Ascending aorta (tissue), 2 donors: ENCODE data around the gene TMEM164. TPM values are rescaled to one million over a fixed set of nuclear protein-coding genes. Genes with fewer than 3 reads are reported as not detected.
A peak's percentile ranks its signal among the peaks of the same experiment; 100 is the strongest.

Experiments
- DNase-seq, 2 donors: peaks; one replicate each; pipeline ENCODE4 v3.0.0-alpha.2; 2019; ENCODE audit warnings: low spot score in 2 of 2
- H3K27ac ChIP-seq, 2 donors: fragments of 200-600 bp; sonication (generic); one replicate each; pipeline ENCODE4 v1.5.1; 2016 to 2017; ENCODE audit warnings: mild to moderate bottlenecking in 1 of 2
- H3K27me3 ChIP-seq: fragments of 200-600 bp; sonication (generic); one replicate; pipeline ENCODE4 v1.5.1; 2017
- H3K36me3 ChIP-seq, 2 donors: fragments of 200-600 bp; sonication (generic); one replicate each; pipeline ENCODE4 v1.5.1; 2016
- H3K4me1 ChIP-seq, 2 donors: fragments of 200-600 bp; sonication (generic); one replicate each; pipeline ENCODE4 v1.5.1; 2016 to 2017; ENCODE audit warnings: mild to moderate bottlenecking in 1 of 2
- H3K4me3 ChIP-seq, 2 donors: fragments of 200-600 bp; sonication (generic); one replicate each; pipeline ENCODE4 v1.5.1; 2016 to 2017; ENCODE audit warnings: mild to moderate bottlenecking in 1 of 2
- H3K9me3 ChIP-seq, 2 donors: fragments of 200-600 bp; sonication (generic); one replicate each; pipeline ENCODE4 v1.5.1; 2016
- CTCF ChIP-seq, 3 experiments: fragments of 200-600 bp in 2 of 3; fragments of 450-650 bp in 1 of 3; sonication (generic) in 2 of 3; IDR thresholded peaks; one replicate each; pipeline ENCODE4 v1.5.1; 2016 to 2019; ENCODE audit warnings: antibody characterized with exemption in 3 of 3, mild to moderate bottlenecking in 1 of 3, moderate library complexity in 1 of 3
- intact Hi-C: fragments of 100-400 bp; cut with DNase I; formaldehyde crosslinking; loops from one replicate; pipeline ENCODE4 v1.15.1; 2023
- total RNA-seq: library from RNA; depleted of rRNA; stranded (reverse); fragments of >200 nt; gene quantifications from one replicate; pipeline ENCODE4 v1.1.0, GENCODE V29; 2016

The TMEM164 gene
- total RNA-seq, 1 donor from 2014 or later, result 15.0 TPM

DNA sequence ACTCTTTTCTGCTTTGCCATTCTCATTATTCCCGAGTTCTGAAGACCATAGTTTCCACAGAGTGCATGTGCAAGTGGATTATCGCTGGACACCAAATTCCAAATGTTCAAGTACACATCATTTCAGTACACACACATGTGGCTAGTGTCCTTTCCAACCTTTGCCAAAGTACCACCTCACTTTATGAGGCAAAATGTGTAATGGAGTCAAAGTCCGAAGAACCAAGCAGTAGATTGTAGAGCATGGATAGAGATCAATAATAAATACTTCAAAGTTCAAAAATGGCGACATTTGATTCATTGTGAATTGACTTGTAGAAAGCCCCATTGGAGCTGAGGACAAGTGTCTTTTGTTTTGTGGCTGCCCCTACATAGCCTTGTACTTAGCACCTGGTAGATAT, 115.6 kb downstream of the TMEM164 start:
- Histone ChIP-seq H3K36me3 (no peaks in the 10 kb centered on the region), H3K4me1 (no peaks in the 10 kb centered on the region), H3K9me3 (no peaks in the 10 kb centered on the region), H3K27ac (no peak overlapping the region), H3K27me3 (no peaks in the 10 kb centered on the region), H3K4me3 (no peak overlapping the region)
- no peak for DNase-seq
- TF ChIP-seq CTCF (IDR thresholded peaks at IDR 0.05), result no peak
- intact Hi-C loops, result no loop called here

- Histone ChIP-seq H3K36me3 (no peaks in the 10 kb centered on the region), H3K27ac (peak overlapping the region; percentile 43 to 45), H3K27me3 (no peaks in the 10 kb centered on the region), H3K4me3 (no peak overlapping the region), H3K9me3 (no peaks in the 10 kb centered on the region), H3K4me1 (no peaks in the 10 kb centered on the region)
- DNase-seq, result no peak
- intact Hi-C loops, result no loop called here
- TF ChIP-seq CTCF (IDR thresholded peaks at IDR 0.05), result no peak
Observed at GRCh38 chrX:110119480-110119879, 116.6 kb downstream of the TMEM164 start.

DNA sequence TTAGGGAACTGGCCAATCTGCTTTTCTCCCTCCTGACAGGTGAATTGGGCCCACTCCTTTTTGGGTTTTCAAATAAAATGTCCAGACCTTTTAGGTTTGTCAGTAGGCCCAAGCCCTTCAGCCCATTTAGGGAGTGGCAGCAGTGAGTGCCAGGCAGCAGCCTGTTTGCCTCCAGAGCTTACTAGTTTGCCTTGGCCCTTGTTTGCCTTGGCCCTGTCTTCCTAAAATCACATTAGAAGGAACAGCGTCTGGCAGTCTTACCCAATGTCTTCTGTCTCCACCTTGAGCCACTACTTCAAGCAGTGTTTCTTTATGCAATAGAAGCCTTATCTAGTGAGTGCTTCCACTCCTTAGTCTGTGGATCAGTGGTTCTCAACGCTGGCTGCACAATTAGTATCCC, 117.1 kb downstream of the TMEM164 start:
- H3K4me1 ChIP-seq, result no peaks in the 10 kb centered on the region
- H3K27ac ChIP-seq, result peak overlapping the region; percentile 43 to 45
- no peaks in the 10 kb centered on the region for H3K36me3 ChIP-seq
- no peak for TF ChIP-seq CTCF (IDR thresholded peaks at IDR 0.05)
- no peak overlapping the region for H3K4me3 ChIP-seq
- H3K27me3 ChIP-seq, result no peaks in the 10 kb centered on the region
- H3K9me3 ChIP-seq, result no peaks in the 10 kb centered on the region
- no peak for DNase-seq
- intact Hi-C loops, result no loop called here

GRCh38 chrX:110123331-110123782, 120.4 kb downstream of the TMEM164 start:
- intact Hi-C loops, result no loop called here
- no peak for TF ChIP-seq CTCF (IDR thresholded peaks at IDR 0.05)
- H3K4me1 ChIP-seq, result no peaks in the 10 kb centered on the region

DNA sequence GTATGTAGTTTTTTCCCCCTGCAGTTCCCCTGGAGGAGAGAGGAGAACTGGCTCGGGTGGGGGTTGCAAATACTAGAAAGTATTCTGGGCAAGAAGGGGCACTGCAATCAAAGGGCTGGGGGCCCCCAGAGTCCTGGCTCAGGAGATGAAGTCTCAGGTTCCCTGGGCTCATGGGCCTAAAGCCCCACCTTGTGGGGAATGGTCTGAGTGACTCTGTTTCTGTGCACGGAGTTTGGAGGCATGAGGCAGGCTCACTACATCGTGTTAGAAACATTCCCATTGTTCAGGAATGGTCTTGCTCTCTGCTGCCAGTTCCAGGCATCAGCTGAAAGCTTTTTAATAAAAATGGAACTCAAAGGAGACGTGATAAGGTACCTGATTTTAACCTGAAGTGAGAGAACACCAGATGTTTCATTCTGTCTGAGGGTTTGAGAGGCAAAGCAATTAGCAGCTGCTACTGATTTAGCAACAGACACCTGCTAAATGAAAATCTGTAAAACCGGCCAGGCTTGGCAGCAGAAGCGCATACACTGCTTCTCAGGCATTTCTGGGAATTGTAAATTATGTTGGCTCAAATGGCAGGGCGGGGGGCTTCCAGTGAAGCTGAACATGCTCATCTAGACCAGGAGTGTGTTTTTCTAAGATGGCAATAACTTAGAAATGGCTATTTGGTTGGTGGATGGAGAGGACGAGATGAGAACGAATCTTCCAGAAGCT, 122.7 kb downstream of the TMEM164 start:
- TF ChIP-seq CTCF (IDR thresholded peaks at IDR 0.05), result peak in 1 of 3 experiments; percentile 21
- intact Hi-C loops, result no loop called here
- no peaks in the 10 kb centered on the region for H3K4me1 ChIP-seq
- DNase-seq, result no peak
- no peaks in the 10 kb centered on the region for H3K27me3 ChIP-seq
- H3K27ac ChIP-seq, result no peak overlapping the region
- no peak overlapping the region for H3K4me3 ChIP-seq
- H3K36me3 ChIP-seq, result no peaks in the 10 kb centered on the region
- H3K9me3 ChIP-seq, result no peaks in the 10 kb centered on the region

More at GRCh38 chrX:110123331-110123782, 120.4 kb downstream of the TMEM164 start:
- no peak overlapping the region for H3K4me3 ChIP-seq
- H3K36me3 ChIP-seq, result no peaks in the 10 kb centered on the region
- H3K9me3 ChIP-seq, result no peaks in the 10 kb centered on the region
- H3K27ac ChIP-seq, result no peak overlapping the region
- H3K27me3 ChIP-seq, result no peaks in the 10 kb centered on the region
- no peak for DNase-seq
